HCT116 (cell line): Measurements from ENCODE around the gene STC2.

Experiments used
- CEBPB ChIP-seq: IDR thresholded peaks from 2 replicates; pipeline ENCODE4 v1.6.1; 2012; ENCODE audit warnings: low read depth
- EZH2 ChIP-seq: fragments of 200-600 bp; sonication (generic); IDR thresholded peaks from 2 replicates; pipeline ENCODE4 v1.6.1; 2017; ENCODE audit warnings: antibody characterized with exemption, mixed run types
- EZH2phosphoT487 ChIP-seq: fragments of 200-600 bp; IDR thresholded peaks from 2 replicates; pipeline ENCODE4 v1.6.1; 2018; ENCODE audit warnings: antibody characterized with exemption, borderline replicate concordance
- JUND ChIP-seq: IDR thresholded peaks from 2 replicates; pipeline ENCODE4 v1.6.1; 2012
- POLR2A ChIP-seq: IDR thresholded peaks from 2 replicates; pipeline ENCODE4 v1.7.0; 2011; ENCODE audit warnings: borderline replicate concordance; ENCODE audit not compliant: insufficient read depth, insufficient read length; ENCODE audit errors: extremely low read depth
- POLR2AphosphoS5 ChIP-seq: IDR thresholded peaks from 2 replicates; pipeline ENCODE4 v1.6.1; 2011; ENCODE audit warnings: mild to moderate bottlenecking, low read depth, low read length, moderate library complexity
- TCF7L2 ChIP-seq: IDR thresholded peaks from 2 replicates; pipeline ENCODE4 v1.7.0; 2011; ENCODE audit warnings: borderline replicate concordance, inconsistent platforms; ENCODE audit not compliant: insufficient read depth, insufficient read length; ENCODE audit errors: extremely low read depth
- YY1 ChIP-seq: IDR thresholded peaks from 2 replicates; pipeline ENCODE4 v1.6.1; 2011; ENCODE audit warnings: low read length, low read depth, moderate library complexity, mild to moderate bottlenecking; ENCODE audit not compliant: insufficient replicate concordance; ENCODE audit errors: extremely low read depth
- ZFX ChIP-seq: fragments of 450-650 bp; IDR thresholded peaks from 2 replicates; pipeline ENCODE4 v1.6.1; 2017
- TF ChIP-seq, protein P1 (sequence below), 3 experiments: fragments of 200-600 bp in 1 of 3; sonication (generic) in 1 of 3; IDR thresholded peaks in 2 of 3; conservative IDR thresholded peaks in 1 of 3; 2 replicates each; pipeline ENCODE4 v1.5.1; 2012 to 2017; ENCODE audit warnings: low read depth in 2 of 3, low read length in 2 of 3, antibody characterized with exemption in 1 of 3, borderline replicate concordance in 1 of 3, control low read depth in 1 of 3, mild to moderate bottlenecking in 1 of 3, mixed read lengths in 1 of 3, mixed run types in 1 of 3, moderate library complexity in 1 of 3; ENCODE audit not compliant: insufficient read depth in 1 of 3
- TF ChIP-seq, protein P2 (sequence below): IDR thresholded peaks from 2 replicates; pipeline ENCODE4 v1.6.1; 2011; ENCODE audit warnings: mild to moderate bottlenecking, low read length, moderate library complexity; ENCODE audit not compliant: insufficient replicate concordance; ENCODE audit errors: extremely low read depth
- TF ChIP-seq, protein P3 (sequence below): IDR thresholded peaks from 2 replicates; pipeline ENCODE4 v1.6.1; 2012; ENCODE audit warnings: low read depth

DNA sequence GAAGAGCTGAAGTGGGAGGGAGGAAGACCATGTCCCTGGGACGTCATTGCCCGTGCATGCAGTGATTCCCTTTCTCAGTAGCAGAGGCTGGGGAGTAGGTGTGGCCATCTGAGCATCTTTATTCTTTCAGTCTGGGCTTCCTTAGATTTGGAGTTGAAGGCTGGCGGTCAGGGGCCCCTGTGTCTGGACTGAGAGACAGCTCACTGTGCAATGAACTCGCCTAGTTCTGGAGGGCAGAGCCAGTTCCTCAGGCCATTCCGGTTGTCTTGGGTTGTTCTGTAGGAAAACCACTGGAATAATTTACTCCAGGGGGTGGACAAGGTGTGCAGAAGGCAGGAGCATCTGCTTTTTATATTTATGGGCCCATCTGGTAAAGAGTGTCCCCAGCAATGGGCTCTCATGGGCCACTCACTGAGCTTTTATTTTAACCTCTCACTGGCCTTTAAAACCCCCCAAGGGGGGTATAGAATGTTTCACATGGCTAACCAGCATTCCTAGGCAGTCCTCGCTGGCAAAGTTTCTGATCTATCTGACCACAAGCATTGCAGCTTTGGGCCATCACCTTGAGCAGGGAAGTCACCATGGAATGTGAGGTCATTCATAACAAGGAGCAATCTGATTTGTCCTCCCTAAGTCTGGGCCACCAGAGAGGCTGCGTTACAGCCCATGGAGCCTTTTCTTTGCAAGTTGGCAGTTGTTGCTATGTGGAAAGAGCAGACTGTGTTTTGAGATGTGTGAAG, 9.2 kb downstream of the STC2 start:
- TF ChIP-seq, protein P1, sequence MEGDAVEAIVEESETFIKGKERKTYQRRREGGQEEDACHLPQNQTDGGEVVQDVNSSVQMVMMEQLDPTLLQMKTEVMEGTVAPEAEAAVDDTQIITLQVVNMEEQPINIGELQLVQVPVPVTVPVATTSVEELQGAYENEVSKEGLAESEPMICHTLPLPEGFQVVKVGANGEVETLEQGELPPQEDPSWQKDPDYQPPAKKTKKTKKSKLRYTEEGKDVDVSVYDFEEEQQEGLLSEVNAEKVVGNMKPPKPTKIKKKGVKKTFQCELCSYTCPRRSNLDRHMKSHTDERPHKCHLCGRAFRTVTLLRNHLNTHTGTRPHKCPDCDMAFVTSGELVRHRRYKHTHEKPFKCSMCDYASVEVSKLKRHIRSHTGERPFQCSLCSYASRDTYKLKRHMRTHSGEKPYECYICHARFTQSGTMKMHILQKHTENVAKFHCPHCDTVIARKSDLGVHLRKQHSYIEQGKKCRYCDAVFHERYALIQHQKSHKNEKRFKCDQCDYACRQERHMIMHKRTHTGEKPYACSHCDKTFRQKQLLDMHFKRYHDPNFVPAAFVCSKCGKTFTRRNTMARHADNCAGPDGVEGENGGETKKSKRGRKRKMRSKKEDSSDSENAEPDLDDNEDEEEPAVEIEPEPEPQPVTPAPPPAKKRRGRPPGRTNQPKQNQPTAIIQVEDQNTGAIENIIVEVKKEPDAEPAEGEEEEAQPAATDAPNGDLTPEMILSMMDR (IDR thresholded peaks at IDR 0.05 in 2 of 3, conservative IDR thresholded peaks at IDR 0.05 in 1 of 3; ENCODE audit: borderline replicate concordance in 1 of 3, insufficient read depth in 1 of 3, low read depth in 2 of 3, low read length in 2 of 3) = no peak
- no peak; the same call in 1 of the 2 replicates for TF ChIP-seq POLR2AphosphoS5
- no peak for TF ChIP-seq JUND
- TF ChIP-seq, protein P2, sequence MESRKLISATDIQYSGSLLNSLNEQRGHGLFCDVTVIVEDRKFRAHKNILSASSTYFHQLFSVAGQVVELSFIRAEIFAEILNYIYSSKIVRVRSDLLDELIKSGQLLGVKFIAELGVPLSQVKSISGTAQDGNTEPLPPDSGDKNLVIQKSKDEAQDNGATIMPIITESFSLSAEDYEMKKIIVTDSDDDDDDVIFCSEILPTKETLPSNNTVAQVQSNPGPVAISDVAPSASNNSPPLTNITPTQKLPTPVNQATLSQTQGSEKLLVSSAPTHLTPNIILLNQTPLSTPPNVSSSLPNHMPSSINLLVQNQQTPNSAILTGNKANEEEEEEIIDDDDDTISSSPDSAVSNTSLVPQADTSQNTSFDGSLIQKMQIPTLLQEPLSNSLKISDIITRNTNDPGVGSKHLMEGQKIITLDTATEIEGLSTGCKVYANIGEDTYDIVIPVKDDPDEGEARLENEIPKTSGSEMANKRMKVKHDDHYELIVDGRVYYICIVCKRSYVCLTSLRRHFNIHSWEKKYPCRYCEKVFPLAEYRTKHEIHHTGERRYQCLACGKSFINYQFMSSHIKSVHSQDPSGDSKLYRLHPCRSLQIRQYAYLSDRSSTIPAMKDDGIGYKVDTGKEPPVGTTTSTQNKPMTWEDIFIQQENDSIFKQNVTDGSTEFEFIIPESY = no peak
- TF ChIP-seq, protein P3, sequence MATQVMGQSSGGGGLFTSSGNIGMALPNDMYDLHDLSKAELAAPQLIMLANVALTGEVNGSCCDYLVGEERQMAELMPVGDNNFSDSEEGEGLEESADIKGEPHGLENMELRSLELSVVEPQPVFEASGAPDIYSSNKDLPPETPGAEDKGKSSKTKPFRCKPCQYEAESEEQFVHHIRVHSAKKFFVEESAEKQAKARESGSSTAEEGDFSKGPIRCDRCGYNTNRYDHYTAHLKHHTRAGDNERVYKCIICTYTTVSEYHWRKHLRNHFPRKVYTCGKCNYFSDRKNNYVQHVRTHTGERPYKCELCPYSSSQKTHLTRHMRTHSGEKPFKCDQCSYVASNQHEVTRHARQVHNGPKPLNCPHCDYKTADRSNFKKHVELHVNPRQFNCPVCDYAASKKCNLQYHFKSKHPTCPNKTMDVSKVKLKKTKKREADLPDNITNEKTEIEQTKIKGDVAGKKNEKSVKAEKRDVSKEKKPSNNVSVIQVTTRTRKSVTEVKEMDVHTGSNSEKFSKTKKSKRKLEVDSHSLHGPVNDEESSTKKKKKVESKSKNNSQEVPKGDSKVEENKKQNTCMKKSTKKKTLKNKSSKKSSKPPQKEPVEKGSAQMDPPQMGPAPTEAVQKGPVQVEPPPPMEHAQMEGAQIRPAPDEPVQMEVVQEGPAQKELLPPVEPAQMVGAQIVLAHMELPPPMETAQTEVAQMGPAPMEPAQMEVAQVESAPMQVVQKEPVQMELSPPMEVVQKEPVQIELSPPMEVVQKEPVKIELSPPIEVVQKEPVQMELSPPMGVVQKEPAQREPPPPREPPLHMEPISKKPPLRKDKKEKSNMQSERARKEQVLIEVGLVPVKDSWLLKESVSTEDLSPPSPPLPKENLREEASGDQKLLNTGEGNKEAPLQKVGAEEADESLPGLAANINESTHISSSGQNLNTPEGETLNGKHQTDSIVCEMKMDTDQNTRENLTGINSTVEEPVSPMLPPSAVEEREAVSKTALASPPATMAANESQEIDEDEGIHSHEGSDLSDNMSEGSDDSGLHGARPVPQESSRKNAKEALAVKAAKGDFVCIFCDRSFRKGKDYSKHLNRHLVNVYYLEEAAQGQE = no peak
- no peak for TF ChIP-seq EZH2phosphoT487
- no peak for TF ChIP-seq POLR2A
- TF ChIP-seq CEBPB = no peak
- TF ChIP-seq EZH2 = no peak
- TF ChIP-seq YY1 = no peak
- TF ChIP-seq ZFX = no peak
- TF ChIP-seq TCF7L2 = no peak
